NB4 (cell line): ENCODE data around the gene KDM4B.
"Not testable (repeated sequence)": the region's sequence is repeated elsewhere in the genome, so short reads cannot be mapped to it uniquely, and the experiment has no call there.

ENCODE experiments used
- DNase-seq: peaks from one replicate; pipeline ENCODE4 v3.0.0; 2010; ENCODE audit warnings: low read depth
- H3K4me3 ChIP-seq: one replicate; pipeline ENCODE4 v1.5.1; 2011; ENCODE audit warnings: mild to moderate bottlenecking, low read depth, low read length, moderate library complexity
- CTCF ChIP-seq: IDR thresholded peaks from one replicate; pipeline ENCODE4 v1.5.1; 2012; ENCODE audit warnings: low read depth, low read length
- MAX ChIP-seq: IDR thresholded peaks from 2 replicates; pipeline ENCODE4 v1.6.1; 2011; ENCODE audit warnings: low read depth, low read length
- MYC ChIP-seq: IDR thresholded peaks from 2 replicates; pipeline ENCODE4 v1.6.1; 2011; ENCODE audit warnings: low read depth, low read length
- POLR2A ChIP-seq: IDR thresholded peaks from 2 replicates; pipeline ENCODE4 v1.6.1; 2011; ENCODE audit warnings: mild to moderate bottlenecking; ENCODE audit not compliant: insufficient read length; ENCODE audit errors: extremely low read depth

KDM4B gene

GRCh38 chr19:4932711-4933110 lies 36.2 kb upstream of the KDM4B start:
- H3K4me3 ChIP-seq = no peak overlapping the region
- no peak for TF ChIP-seq CTCF
- TF ChIP-seq POLR2A = no peak
- TF ChIP-seq MAX = no peak
- no peak for TF ChIP-seq MYC
- DNase-seq = no peak

GRCh38 chr19:4933528-4933927 lies 35.4 kb upstream of the KDM4B start:
- no peak overlapping the region for H3K4me3 ChIP-seq
- DNase-seq = peak; percentile 64
- TF ChIP-seq POLR2A (no peak), CTCF (no peak), MYC (no peak), MAX (no peak)

GRCh38 chr19:4935444-4935843 lies 33.5 kb upstream of the KDM4B start:
- DNase-seq = no peak
- TF ChIP-seq CTCF (no peak), POLR2A (no peak), MYC (no peak), MAX (no peak)
- H3K4me3 ChIP-seq = no peak overlapping the region

- no peak overlapping the region for H3K4me3 ChIP-seq
- no peak for DNase-seq
- TF ChIP-seq POLR2A (no peak), MAX (no peak), MYC (no peak), CTCF (no peak)
Measured at GRCh38 chr19:4937060-4937459, 31.9 kb upstream of the KDM4B start.

GRCh38 chr19:4938461-4938860 lies 30.5 kb upstream of the KDM4B start:
- not testable (repeated sequence) for DNase-seq, H3K4me3 ChIP-seq

- no peak for DNase-seq
- H3K4me3 ChIP-seq = no peak overlapping the region
- TF ChIP-seq CTCF (no peak), POLR2A (no peak), MYC (no peak), MAX (no peak)
Measured at GRCh38 chr19:4939466-4939865, 29.4 kb upstream of the KDM4B start.

GRCh38 chr19:4941638-4942169 lies 27.2 kb upstream of the KDM4B start:
- DNase-seq = not testable (repeated sequence)

GRCh38 chr19:4950650-4951049 lies 18.3 kb upstream of the KDM4B start:
- DNase-seq, H3K4me3 ChIP-seq: not testable (repeated sequence)

More at GRCh38 chr19:4941638-4942169, 27.2 kb upstream of the KDM4B start:
- H3K4me3 ChIP-seq = not testable (repeated sequence)
